ENCODE measurements around the gene PROP1.
"Not testable (repeated sequence)": the region's sequence is repeated elsewhere in the genome, so short reads cannot be mapped to it uniquely, and the experiment has no call there.

The PROP1 gene

DNA sequence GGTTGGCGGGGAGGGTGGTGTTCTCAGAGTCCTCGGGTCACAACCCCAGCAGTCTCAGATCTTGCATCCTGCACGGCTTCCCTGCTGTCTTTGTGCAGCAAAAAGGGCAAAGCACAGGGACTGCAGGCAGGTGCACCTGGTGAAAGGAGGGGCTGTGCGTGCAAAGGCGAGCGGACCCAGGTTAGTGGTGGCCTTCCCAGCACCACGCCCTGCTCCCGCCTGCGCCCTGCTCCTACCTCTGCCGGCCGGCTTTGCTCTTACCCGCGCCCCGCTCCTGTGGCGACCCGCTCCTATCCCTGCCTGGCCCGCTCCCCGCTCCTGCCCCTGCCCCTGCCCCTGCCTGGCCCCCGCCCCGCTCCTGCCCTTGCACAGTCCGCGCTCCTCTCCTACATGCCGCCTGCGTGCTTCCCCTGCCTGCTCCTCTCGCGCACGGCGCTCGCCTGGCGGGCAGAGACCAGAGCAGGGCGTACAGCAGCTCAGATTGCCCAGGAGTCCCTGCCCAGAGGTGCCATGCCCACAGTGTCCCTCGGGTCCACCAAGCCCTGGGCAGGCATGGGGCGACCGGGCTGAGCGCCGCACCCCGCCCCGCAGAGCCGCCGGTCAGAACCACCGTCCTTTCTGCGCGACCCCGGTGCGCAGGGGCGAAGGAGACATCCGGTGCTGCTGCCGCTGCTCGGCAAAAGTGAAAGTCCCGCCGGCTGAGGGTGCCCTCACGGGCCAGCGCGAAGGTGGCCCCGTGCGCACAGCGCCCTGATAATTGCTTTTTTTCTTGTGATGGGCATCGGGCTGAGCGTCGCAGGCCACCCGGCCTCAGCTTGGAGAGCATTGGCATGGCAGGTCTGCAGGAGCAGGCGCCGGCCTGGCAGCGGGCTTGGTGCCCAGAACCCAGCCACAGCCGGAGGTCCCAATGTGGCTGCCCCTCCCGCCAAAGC is 52.0 kb downstream of the PROP1 start:
- peak; percentile 45 for DNase-seq

DNA sequence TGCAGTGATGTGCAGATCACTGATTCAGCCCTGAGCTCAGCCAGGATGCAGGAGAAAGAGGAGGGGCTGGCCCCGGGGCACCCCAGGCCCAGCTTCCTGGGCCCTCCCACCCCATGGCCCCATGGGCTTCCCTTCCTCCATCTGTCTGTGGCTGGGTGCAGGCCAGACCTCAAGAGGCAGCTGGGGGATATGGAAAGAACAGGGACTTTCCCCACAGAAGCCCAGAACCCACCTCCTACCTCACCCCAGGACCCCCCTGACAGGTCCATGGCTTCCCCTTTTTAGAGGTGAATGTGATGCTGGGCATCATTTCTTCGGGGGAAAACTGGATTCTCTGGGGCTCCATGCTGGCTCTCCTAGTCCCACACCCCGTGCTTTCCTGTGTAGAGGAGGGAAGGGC is 53.1 kb downstream of the PROP1 start:
- not testable (repeated sequence) for DNase-seq

Measured in activated naive CD4-positive, alpha-beta T cell treated with Interleukin-2 at 50 U/mL for 16 hours (primary cell).